NCI-H748 (cell line): Measurements from ENCODE around the gene KDR.

Experiments used
- DNase-seq: peaks from one replicate; lab custom pipeline; 2025; ENCODE audit not compliant: unreplicated experiment; lab: John Stamatoyannopoulos, UW

KDR gene

DNA sequence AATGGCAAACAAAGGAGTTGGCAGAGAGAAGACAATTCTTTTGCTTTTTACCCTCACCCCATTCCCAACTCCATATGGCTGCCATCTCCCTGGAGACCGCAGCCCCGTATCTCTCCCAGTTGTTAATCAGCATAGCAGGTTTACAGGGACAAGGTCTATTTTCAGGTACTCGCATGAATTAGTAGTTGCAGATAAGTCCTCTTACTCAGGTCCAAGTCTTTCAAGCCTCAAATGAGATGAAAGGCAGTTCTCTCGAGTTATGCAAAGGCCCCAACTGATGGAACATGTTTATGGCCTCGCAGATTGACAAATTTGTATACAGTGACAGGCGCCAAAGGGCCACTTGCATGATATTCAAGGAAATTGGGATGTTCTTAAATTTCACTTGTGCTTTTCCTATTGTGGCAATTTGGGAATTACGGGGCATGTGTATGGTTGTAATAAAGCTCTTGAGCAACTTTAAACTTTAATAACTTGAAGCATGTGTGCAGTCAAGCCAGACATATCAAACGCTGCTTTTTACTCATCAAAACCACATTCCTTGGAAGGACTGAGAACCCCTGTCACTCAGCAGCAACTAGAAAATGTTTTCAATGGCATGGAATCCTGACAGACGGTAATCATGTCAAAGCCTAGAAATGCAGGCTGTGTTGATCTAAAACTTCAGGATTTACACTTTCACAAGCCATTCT is 45.1 kb downstream of the KDR start:
- no peak for DNase-seq

DNA sequence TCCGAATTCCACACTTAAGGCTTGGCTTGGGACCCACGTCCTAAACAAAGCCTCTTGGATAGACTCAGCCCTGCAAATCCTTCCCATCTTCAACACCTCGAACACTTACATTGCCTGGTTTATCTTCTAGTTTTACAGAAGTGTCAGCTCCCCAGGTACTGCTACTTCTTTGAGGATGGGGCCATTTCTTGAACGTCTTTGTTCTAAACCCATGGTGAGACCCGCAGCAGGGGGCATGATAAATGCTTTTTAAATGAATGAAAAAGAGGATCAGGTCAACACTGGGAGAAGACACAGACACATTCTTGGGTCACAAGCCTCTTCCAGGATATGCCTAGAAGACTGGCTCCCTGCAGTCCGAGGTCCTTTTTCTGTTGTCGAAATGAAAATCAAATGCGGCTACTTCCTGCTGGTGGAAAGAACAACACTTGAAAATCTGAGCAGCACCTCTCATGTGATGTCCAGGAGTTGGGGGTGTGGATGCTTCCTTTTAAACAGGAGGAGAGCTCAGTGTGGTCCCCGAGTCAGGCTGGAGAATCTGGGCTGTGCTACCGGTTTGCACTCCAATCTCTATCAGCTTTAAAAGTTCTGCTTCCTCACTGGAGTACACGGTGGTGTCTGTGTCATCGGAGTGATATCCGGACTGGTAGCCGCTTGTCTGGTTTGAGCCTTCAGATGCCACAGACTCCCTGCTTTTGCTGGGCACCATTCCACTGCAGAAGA is 45.8 kb downstream of the KDR start:
- DNase-seq = no peak

DNA sequence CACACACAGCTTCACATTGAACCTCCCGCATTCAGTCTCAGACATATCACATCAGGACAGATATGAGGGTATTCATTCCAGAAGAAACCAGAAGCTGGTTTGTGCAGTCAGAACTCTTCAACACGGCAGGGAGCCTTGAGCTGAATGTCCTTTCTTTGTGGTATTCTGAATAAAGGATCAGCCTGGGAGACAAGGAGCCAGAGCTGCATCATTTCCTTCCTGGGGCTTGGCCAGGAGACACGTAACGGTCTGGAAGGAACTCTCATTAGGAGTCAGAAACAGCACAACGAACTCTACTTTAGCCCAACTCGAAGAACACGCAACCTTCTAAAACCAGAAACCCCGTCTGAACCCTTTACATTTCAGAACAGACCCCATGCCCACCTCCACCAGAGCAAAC is 46.4 kb downstream of the KDR start:
- DNase-seq = no peak

DNA sequence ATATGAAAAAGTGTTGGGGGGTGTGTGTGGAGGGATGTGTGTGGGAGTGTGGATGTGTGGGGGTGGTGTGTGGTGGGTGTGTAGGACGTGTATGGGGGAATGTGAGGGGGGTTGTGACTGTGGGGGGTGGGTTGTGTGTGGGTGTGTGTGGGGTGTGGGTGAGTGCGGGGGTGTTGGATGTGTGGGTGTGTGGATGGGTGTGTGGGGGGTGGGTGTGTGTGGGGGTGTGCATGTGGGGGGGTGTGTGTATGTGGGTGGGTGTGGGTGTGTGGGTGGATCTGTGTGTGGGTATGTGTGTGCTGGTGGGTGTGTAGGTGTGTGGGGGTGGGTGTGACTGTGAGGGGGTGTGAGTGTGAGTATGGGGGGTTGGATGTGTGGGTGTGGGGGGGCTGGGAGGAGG is 47.8 kb downstream of the KDR start:
- no peak for DNase-seq

DNA sequence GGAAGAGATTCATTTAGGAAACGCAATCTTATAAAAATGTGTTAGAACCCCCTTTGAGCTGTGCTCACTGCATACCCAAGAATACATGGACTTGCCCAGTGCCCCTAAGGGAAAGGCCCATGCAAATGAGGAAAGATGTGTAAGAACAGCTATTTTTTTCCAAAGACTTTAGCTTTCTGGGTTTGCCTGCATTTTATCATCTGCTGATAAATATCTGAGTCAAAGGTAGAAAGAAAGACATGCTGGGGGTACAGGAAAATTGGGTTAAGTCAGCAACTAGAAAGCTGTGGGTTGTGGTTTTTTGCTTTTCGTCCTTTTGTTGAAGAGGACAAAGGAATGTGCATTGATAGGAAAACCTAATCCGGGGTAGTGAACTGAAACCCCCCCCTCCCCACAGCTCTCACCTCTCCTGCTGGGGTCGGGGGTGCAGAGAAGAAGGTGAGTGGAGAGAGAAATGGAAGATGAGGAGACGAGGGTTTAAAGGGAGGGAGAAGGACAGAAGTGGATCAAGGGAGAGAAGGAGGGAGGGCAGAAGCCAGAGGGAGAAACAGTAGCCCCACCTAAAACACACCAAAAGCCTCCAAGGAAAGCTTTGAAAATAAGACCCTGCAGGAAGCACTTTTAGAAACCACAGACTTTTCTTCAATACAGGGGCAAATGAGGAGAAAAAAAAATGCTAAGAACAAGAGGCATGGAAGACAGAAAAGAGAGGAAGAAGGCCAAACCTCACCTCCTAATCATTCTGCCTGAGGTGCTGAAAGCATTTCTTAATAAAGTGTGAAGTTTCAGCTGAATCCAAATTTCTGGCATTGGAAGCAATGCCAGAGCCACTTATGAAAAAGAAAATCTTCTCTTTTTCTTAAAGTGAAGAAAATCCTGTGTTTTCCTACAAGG is 49.3 kb downstream of the KDR start:
- DNase-seq = no peak

DNA sequence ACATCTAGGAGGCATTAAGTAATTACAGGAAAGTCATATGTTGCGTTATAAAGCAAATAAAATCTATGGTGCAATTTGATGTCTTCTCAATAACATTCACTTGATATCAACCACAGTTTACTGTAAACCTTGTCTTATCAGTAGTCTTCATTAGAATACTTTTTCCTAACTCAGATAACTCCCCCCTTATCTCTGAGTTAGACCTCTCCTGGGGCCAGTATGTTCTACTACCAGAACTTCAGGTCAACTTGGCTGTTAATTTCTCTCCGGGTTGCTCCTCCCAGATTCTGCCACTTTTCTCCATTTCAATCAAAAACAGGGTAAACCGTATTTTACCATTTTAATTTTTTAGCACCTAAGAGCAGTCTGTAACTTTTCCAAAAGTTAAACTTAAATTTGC is 50.0 kb downstream of the KDR start:
- DNase-seq = no peak

DNA sequence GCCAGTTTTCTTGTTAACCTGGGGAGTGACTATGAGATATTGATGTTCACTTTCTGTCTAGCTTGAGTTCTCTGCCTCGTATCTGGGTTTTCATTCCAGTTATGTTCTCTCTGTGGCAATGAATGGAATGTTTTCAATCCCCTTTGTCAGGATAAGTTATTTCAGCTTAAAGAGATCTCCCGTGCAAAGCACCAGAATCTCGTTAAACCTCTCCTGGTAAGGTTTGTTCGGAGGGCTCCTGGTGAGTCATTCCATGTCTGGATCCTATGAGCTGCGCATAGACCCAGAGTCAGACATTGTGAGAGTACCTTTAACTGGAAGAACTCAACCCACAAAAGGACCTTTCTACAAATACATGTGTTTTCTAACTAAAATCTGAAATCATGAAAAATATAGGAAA is 51.0 kb downstream of the KDR start:
- DNase-seq = no peak

DNA sequence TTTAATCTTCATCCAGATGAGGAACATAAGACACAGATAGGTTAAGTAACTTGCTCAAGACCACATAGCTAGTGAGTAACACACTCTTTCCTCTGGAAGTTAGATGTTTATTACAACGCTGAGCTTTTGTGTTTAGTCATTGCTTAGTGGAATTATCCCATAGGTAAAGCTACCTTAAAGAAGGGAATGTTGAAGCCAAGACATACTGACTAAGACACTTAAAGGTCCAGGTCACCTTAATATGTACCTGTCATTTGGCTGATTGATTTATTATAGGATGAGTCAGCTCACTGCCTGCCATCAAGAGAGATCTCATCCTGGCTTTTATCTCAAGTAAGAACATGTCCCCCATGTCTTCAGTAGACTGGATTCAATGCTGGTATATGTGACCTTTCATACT is 53.4 kb downstream of the KDR start:
- DNase-seq = no peak

DNA sequence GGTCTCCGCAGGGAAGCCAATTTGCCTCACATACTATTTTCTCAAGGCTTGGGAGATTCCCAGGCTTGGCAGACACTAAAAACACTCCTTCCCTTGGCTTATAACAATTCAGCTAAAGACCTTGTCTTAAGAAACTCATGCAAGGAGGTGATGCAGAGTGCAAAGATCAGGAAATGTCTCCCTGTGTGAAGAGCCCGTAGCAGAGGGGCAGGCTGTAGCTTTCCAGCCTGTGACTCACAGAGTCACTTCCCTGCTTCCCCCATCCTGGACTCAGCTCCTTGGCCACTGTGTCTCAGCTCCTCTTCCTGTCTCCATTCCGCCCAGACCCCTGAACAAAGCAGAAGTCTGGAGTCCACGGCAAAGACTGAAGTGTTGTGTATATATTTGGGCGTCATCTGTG is 56.1 kb downstream of the KDR start:
- DNase-seq = no peak

DNA sequence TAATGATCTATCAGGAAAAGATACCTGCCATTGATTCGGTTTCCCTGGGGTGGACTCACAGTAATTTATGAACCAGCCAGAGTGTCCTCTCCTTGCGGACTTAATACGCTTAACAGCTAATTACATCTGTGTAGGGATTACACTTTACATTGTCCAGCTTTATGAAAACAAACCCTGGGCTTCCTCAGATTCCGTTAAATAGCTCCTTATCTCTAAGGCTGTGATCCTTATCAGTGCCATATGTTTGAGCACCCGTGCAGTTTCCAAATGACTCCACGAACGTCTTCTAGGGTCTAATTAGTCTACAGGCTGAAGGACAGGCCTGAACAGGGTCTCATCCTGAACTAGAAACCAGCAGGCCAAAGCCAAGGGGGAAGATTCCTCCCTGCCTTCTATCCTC is 56.9 kb downstream of the KDR start:
- no peak for DNase-seq

DNA sequence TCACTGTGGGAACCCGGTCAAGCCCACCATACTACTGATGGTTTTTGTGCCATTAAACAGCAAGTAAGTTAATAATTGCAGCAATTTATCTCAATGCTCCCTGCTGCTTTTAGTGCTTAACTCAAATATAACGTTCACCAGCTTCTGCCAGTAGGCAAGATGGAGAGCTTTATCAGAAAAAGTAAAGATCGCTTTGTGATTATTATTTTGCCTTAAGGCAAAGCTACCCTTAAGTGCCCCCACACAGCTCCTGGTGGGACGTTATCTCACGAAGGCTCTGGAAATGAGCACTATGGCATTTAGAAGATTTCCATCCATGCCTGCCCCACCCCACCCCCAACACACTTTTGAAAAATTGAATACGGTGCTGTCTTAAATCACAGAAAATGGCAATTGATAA is 59.4 kb downstream of the KDR start:
- no peak for DNase-seq

DNA sequence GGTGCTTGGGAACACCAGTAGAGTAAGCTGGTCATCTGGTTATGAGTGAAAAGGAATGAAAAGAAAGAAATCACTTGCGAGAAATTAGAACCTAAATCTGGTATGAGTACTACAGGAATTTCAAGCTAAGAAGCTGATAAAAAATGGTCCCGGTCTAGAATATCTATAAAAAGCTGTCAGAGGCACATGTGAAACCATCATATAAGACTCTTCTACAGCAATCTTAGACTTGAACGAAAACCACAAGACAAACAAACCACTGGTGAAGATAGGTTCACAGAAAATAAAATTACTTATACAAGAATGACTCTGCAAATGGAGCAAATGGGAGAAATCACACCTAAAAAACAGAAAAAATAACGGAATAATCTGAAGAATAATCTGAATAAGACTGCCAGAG is 69.9 kb downstream of the KDR start:
- no peak for DNase-seq

DNA sequence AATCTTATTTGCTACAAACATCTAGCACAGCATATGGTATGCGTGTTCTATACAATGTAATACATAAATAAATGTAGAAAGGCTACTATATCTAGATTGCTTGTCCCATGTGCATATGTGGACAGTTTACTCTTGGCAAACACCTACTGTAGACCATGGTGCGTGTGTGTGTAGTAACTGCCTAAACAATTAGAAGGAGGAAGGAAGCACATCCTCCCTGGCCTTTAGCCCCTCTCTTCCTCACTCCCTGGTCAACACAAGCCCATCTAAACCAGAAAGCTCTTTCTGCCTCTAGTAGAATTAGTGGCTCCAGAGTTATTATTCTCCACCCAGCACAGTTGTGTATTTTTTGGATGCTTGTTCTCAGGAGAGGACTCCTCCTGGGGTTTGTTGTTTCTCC is 73.9 kb downstream of the KDR start:
- DNase-seq = no peak

DNA sequence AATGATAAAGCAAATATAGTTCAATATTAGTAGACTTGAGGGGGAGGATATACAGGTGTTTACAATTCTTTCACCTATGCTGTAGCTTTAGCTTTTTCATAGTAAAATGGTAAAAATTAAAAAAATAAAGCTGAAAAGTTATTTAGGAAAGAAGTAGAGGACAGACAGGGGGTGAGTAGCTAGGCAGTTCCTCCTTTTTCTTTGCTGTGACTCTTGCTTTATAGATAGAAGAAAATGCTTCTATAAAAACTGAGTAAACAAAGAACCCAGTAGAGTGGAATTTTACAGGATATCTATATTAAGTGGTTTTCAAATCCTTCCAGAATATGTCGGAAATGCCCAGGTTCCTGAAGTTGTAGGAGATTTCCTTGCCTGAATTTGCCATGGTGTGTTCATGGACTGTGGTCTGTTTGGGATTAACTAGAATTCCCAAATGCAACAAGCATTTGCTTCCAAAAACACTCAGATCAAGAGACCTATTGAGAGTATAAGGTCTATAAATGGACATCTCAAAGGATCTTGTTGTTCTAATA is 74.9 kb downstream of the KDR start:
- DNase-seq = no peak

DNA sequence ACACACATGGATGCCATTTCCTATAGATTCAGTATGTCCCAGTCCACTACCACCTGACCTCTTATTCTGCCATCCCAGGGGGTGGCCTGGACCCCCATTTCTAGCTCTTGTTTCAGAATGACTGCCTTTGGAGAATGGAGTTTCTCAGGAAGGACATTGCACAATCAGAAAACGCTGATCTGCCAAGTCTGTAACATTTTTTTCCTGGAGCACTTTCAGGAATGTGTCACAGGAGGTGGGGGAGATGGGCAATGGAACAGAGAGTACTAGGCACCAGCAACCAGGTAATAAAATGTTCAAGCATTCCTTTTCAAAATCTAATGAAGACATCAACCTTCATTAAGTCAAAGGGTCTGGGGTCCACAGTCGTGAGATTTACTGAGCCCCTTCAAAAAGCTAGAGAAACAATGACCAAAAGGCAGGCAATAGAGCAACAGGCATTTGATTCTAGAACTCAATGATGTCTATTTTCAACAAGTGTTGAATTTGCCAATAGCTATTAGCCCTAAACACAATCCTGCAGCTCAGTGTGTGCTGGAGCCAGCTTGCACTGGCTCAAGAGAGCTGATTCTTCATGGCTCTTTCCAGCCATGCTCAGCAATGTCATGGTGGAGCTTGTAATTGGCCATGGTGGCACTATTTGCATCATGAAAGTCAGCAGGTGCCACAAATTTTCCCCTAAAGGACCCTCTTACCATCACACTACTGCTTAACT is 87.1 kb downstream of the KDR start:
- DNase-seq = no peak

DNA sequence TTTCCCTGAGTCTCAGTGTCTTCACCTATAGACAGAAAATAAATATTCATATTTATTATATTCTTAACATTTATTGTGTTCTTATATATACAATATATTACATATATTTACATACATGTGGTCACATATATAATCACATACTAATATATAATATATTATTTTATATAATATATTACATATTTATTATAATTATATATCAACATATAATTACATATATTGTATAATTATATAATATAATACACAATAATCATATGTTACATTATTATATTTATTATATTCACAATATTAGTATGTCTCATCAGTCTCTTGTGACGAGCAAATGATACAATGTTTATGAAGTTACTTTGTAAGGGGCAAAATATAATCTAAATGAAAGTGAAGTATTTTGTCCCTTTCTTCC is 87.7 kb downstream of the KDR start:
- no peak for DNase-seq

DNA sequence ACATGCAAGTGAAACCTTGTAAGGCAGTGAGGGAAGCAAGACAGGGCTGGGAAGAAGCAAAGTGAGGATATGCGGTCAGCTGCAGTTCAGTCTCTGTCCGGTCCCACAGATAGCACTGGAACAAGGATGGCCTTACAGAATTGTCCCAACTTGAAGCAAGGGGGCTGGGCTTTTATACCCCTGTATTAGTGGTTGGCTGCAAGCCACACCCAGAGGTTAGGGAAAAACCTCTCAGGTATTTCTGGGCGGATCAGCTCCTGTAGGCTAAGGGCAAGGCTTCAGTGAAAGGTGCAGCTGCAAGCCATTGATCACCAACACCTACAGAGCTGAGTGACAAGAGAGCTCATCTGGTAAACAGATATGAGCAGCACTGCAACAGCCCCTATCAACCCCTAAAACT is 89.0 kb downstream of the KDR start:
- no peak for DNase-seq

DNA sequence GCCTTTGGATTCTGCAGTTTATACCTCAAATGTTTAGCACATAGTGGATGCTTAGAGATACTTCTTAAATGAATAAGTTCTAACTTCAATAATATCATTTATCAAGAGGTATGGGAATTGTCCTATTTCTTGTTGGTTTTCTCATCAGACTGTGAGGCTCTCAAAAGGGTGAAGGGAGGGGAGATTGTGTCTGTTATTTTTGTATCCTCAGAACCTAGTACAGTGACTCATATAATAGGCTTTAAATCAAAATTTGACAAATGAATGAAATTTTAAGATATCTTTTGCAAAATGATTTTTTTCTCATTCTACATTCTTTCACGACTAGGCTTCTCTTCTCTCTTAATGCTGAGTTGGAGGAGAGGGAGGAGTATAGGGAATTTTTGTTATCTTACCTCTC is 89.5 kb downstream of the KDR start:
- DNase-seq = no peak

DNA sequence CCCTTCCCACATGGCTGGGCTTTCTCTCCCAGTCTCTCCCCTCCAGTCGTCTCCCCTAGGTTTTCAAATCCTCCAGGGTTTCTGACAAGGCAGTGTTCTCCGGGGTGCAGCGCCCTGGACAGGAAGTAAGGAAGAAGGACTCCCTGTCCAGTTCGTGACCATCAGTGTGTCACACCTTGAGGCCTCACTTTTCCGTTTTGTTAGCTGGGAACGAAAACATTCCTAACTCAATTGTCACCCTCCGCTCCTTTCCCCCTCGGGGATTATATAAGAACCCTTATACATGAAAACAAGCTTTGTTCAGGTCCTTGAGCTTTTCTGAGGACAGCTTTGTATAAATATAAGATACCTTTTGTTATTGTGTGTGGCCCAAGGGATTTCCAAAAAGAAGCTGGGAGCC is 92.1 kb downstream of the KDR start:
- no peak for DNase-seq

DNA sequence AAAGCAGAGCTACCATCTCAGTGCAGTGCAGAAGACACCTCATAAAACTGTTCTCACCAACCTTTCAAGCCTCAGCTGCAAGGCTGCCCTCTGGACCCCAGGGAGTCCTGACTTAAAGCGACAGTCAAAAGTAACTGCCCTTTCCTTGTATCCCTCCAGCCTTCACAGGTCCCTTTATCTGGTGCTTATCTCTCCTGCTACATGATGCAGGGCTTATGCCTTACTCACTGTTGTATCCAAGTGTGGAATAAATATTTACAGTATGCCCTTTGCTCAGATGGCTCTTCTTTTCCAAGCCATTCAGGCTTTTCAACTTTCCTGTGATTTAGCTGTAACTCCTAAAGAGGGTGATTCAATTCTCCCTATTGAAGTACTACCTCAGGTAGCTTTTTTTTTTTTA is 92.6 kb downstream of the KDR start:
- no peak for DNase-seq

DNA sequence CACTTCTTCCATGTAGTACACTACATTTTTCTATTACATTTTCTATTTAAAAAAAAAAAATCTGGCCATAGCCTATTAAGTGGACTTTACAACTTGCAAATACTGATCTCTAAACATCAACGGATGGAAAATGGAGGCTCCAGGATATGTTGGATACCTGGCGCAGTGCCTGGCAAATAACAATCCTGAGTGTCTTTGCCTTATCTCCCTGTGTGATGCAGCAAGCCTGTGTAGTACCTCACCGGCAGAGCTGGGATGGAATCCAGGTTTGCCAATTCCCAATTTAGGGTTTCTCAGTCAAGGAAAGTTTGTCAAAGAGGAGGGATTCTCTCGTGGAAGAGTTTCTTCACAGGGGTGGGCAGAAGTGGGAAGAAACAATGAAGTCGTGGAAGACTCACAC is 93.2 kb downstream of the KDR start:
- no peak for DNase-seq
